Naive B cell (primary cell): ENCODE results near the gene DTWD1. TPM values are rescaled to one million over a fixed set of nuclear protein-coding genes. Genes with fewer than 3 reads are reported as not detected.

Experiments used
- ATAC-seq, 2 donors: fragments of 150-1000 bp; cut with Tn5 transposase; 2 replicates each; pipeline ENCODE4 v1.10.0; 2021; ENCODE audit warnings: low read depth in 2 of 2, mild to moderate bottlenecking in 2 of 2, moderate library complexity in 2 of 2
- DNase-seq: peaks from one replicate; pipeline ENCODE4 v3.0.0; 2022
- H3K27ac Mint-ChIP-seq, 6 donors: one replicate each; pipeline ENCODE4 v1.8.0; 2020 to 2022; ENCODE audit warnings: mild to moderate bottlenecking in 6 of 6, mixed read lengths in 6 of 6, moderate library complexity in 5 of 6, inconsistent platforms in 2 of 6
- H3K27me3 Mint-ChIP-seq, 3 donors: one replicate each; pipeline ENCODE4 v1.8.0; 2021 to 2022; ENCODE audit warnings: mixed read lengths in 3 of 3, mild to moderate bottlenecking in 1 of 3
- H3K36me3 Mint-ChIP-seq, 2 donors: one replicate each; pipeline ENCODE4 v1.8.0; 2020 to 2022; ENCODE audit warnings: mixed read lengths in 2 of 2, inconsistent platforms in 1 of 2, mild to moderate bottlenecking in 1 of 2
- H3K4me1 Mint-ChIP-seq, 3 donors: one replicate each; pipeline ENCODE4 v1.8.0; 2020 to 2022; ENCODE audit warnings: mixed read lengths in 3 of 3, inconsistent platforms in 1 of 3, mild to moderate bottlenecking in 1 of 3, moderate library complexity in 1 of 3
- H3K4me3 Mint-ChIP-seq, 8 donors: one replicate each; pipeline ENCODE4 v1.8.0; 2020 to 2022; ENCODE audit warnings: mild to moderate bottlenecking in 8 of 8, mixed read lengths in 8 of 8, moderate library complexity in 8 of 8, inconsistent platforms in 2 of 8
- H3K9me3 Mint-ChIP-seq, 7 donors: one replicate each; pipeline ENCODE4 v1.8.0; 2020 to 2022; ENCODE audit warnings: mixed read lengths in 7 of 7, mild to moderate bottlenecking in 5 of 7, inconsistent platforms in 2 of 7, moderate library complexity in 1 of 7
- polyA plus RNA-seq, 6 donors: library from polyadenylated mRNA; unstranded; fragments of 300-500 nt; fragmentation: Illumina TruSeq; gene quantifications; one replicate each; pipeline ENCODE4 v1.2.3, GENCODE V29; 2021; ENCODE audit warnings: low read depth in 6 of 6

The DTWD1 gene
- polyA plus RNA-seq, 6 donors from 2014 or later: 16.8 to 32.0 (median 26.6) TPM

GRCh38 chr15:49621887-49622286 lies 1.0 kb downstream of the DTWD1 start:
- H3K4me3 Mint-ChIP-seq: peak overlapping the region in 7 of 8 donors; percentile 92 to 99 (median 98)
- peak overlapping the region in 4 of 6 donors; percentile 32 to 98 (median 95) for H3K27ac Mint-ChIP-seq
- no peak for ATAC-seq
- no peak for DNase-seq
- H3K9me3 Mint-ChIP-seq: peaks cover 0 to 10% (median 2%) of the 10 kb centered on the region in 7 donors
- peaks cover 22 to 26% (median 22%) of the 10 kb centered on the region in 3 donors for H3K4me1 Mint-ChIP-seq
- H3K27me3 Mint-ChIP-seq: no peaks in the 10 kb centered on the region
- H3K36me3 Mint-ChIP-seq: peaks cover 9 to 15% of the 10 kb centered on the region in 2 donors

GRCh38 chr15:49622561-49622960 lies 1.7 kb downstream of the DTWD1 start:
- H3K36me3 Mint-ChIP-seq: peaks cover 9 to 13% of the 10 kb centered on the region in 2 donors
- no peaks in the 10 kb centered on the region for H3K27me3 Mint-ChIP-seq
- DNase-seq (no peak), ATAC-seq (no peak)
- peak overlapping the region in 4 of 8 donors; percentile 4 to 99 (median 38) for H3K4me3 Mint-ChIP-seq
- peaks cover 22 to 26% (median 22%) of the 10 kb centered on the region in 3 donors for H3K4me1 Mint-ChIP-seq
- no peak overlapping the region for H3K27ac Mint-ChIP-seq
- H3K9me3 Mint-ChIP-seq: peaks cover 0 to 10% (median 2%) of the 10 kb centered on the region in 7 donors

- H3K4me1 Mint-ChIP-seq: peaks cover 17 to 26% (median 22%) of the 10 kb centered on the region in 3 donors
- no peak for ATAC-seq
- DNase-seq: no peak
- peaks cover 0 to 10% (median 2%) of the 10 kb centered on the region in 7 donors for H3K9me3 Mint-ChIP-seq
- H3K36me3 Mint-ChIP-seq: peaks cover 9 to 13% of the 10 kb centered on the region in 2 donors
- no peaks in the 10 kb centered on the region for H3K27me3 Mint-ChIP-seq
- no peak overlapping the region for H3K4me3 Mint-ChIP-seq
- no peak overlapping the region for H3K27ac Mint-ChIP-seq
Measured at GRCh38 chr15:49624056-49624455, 3.2 kb downstream of the DTWD1 start.

- Mint-ChIP-seq H3K4me3 (no peak overlapping the region), H3K27me3 (no peaks in the 10 kb centered on the region), H3K36me3 (peaks cover 13 to 16% of the 10 kb centered on the region in 2 donors), H3K4me1 (peaks cover 10 to 20% (median 19%) of the 10 kb centered on the region in 3 donors), H3K27ac (peak overlapping the region in 1 of 6 donors; percentile 91), H3K9me3 (peaks cover 0 to 10% (median 2%) of the 10 kb centered on the region in 7 donors)
- DNase-seq (no peak), ATAC-seq (no peak)
Measured at GRCh38 chr15:49625460-49626036, 4.7 kb downstream of the DTWD1 start.

GRCh38 chr15:49627407-49627877 lies 6.6 kb downstream of the DTWD1 start:
- Mint-ChIP-seq H3K27ac (no peak overlapping the region), H3K36me3 (peaks cover 13 to 16% of the 10 kb centered on the region in 2 donors), H3K4me1 (peaks cover 0 to 4% (median 4%) of the 10 kb centered on the region in 3 donors), H3K27me3 (no peaks in the 10 kb centered on the region), H3K4me3 (no peak overlapping the region), H3K9me3 (peaks cover 0 to 10% (median 2%) of the 10 kb centered on the region in 7 donors)
- DNase-seq (no peak), ATAC-seq (no peak)

- H3K4me3 Mint-ChIP-seq: no peak overlapping the region
- DNase-seq: no peak
- H3K27me3 Mint-ChIP-seq: no peaks in the 10 kb centered on the region
- no peak overlapping the region for H3K27ac Mint-ChIP-seq
- peaks cover 0 to 2% (median 2%) of the 10 kb centered on the region in 3 donors for H3K4me1 Mint-ChIP-seq
- H3K36me3 Mint-ChIP-seq: peaks cover 13 to 16% of the 10 kb centered on the region in 2 donors
- H3K9me3 Mint-ChIP-seq: peaks cover 0 to 10% (median 2%) of the 10 kb centered on the region in 7 donors
- no peak for ATAC-seq
Measured at GRCh38 chr15:49628379-49628778, 7.5 kb downstream of the DTWD1 start.

GRCh38 chr15:49637857-49638256 lies 17.0 kb downstream of the DTWD1 start:
- ATAC-seq: no peak
- no peaks in the 10 kb centered on the region for H3K27me3 Mint-ChIP-seq
- no peak overlapping the region for H3K4me3 Mint-ChIP-seq
- H3K4me1 Mint-ChIP-seq: no peaks in the 10 kb centered on the region
- no peak overlapping the region for H3K27ac Mint-ChIP-seq
- DNase-seq: no peak
- H3K9me3 Mint-ChIP-seq: no peaks in the 10 kb centered on the region
- peaks cover 0 to 28% of the 10 kb centered on the region in 2 donors for H3K36me3 Mint-ChIP-seq

GRCh38 chr15:49644364-49644794 lies 23.5 kb downstream of the DTWD1 start:
- peak overlapping the region in 1 of 6 donors; percentile 26 for H3K27ac Mint-ChIP-seq
- H3K9me3 Mint-ChIP-seq: peaks cover 0 to 3% (median 0%) of the 10 kb centered on the region in 7 donors
- H3K36me3 Mint-ChIP-seq: peaks cover 0 to 4% of the 10 kb centered on the region in 2 donors
- DNase-seq: no peak
- H3K4me1 Mint-ChIP-seq: no peaks in the 10 kb centered on the region
- H3K27me3 Mint-ChIP-seq: no peaks in the 10 kb centered on the region
- ATAC-seq: no peak
- H3K4me3 Mint-ChIP-seq: no peak overlapping the region

GRCh38 chr15:49645277-49645676 lies 24.4 kb downstream of the DTWD1 start:
- Mint-ChIP-seq H3K4me1 (no peaks in the 10 kb centered on the region), H3K27ac (peak overlapping the region in 1 of 6 donors; percentile 13), H3K36me3 (peaks cover 0 to 4% of the 10 kb centered on the region in 2 donors), H3K27me3 (no peaks in the 10 kb centered on the region), H3K9me3 (peaks cover 0 to 3% (median 0%) of the 10 kb centered on the region in 7 donors), H3K4me3 (no peak overlapping the region)
- ATAC-seq (no peak), DNase-seq (no peak)

- DNase-seq (no peak), ATAC-seq (no peak)
- Mint-ChIP-seq H3K4me1 (no peaks in the 10 kb centered on the region), H3K27ac (peak overlapping the region in 2 of 6 donors; percentile 9 to 44), H3K9me3 (peaks cover 0 to 3% (median 0%) of the 10 kb centered on the region in 7 donors), H3K27me3 (no peaks in the 10 kb centered on the region), H3K36me3 (peaks cover 0 to 4% of the 10 kb centered on the region in 2 donors), H3K4me3 (no peak overlapping the region)
Measured at GRCh38 chr15:49645941-49646340, 25.1 kb downstream of the DTWD1 start.

GRCh38 chr15:49646891-49647290 lies 26.0 kb downstream of the DTWD1 start:
- H3K4me3 Mint-ChIP-seq: no peak overlapping the region
- H3K36me3 Mint-ChIP-seq: peaks cover under 1 to 4% of the 10 kb centered on the region in 2 donors
- H3K4me1 Mint-ChIP-seq: no peaks in the 10 kb centered on the region
- no peak for ATAC-seq
- H3K27me3 Mint-ChIP-seq: no peaks in the 10 kb centered on the region
- H3K9me3 Mint-ChIP-seq: peaks cover 0 to 6% (median under 1%) of the 10 kb centered on the region in 7 donors
- peak overlapping the region in 2 of 6 donors; percentile 9 to 52 for H3K27ac Mint-ChIP-seq
- DNase-seq: no peak

GRCh38 chr15:49649987-49650386 lies 29.1 kb downstream of the DTWD1 start:
- H3K4me3 Mint-ChIP-seq: no peak overlapping the region
- no peaks in the 10 kb centered on the region for H3K4me1 Mint-ChIP-seq
- H3K36me3 Mint-ChIP-seq: peaks cover 10 to 19% of the 10 kb centered on the region in 2 donors

GRCh38 chr15:49650676-49651075 lies 29.8 kb downstream of the DTWD1 start:
- H3K36me3 Mint-ChIP-seq: peaks cover 10 to 19% of the 10 kb centered on the region in 2 donors
- H3K9me3 Mint-ChIP-seq: peaks cover 8 to 44% (median 28%) of the 10 kb centered on the region in 7 donors
- H3K27ac Mint-ChIP-seq: no peak overlapping the region
- no peaks in the 10 kb centered on the region for H3K4me1 Mint-ChIP-seq
- DNase-seq: no peak
- no peak overlapping the region for H3K4me3 Mint-ChIP-seq
- ATAC-seq: no peak
- peaks cover 0 to 13% (median 0%) of the 10 kb centered on the region in 3 donors for H3K27me3 Mint-ChIP-seq

More at GRCh38 chr15:49649987-49650386, 29.1 kb downstream of the DTWD1 start:
- Mint-ChIP-seq H3K9me3 (peaks cover 8 to 37% (median 27%) of the 10 kb centered on the region in 7 donors), H3K27ac (no peak overlapping the region), H3K27me3 (peaks cover 0 to 6% (median 0%) of the 10 kb centered on the region in 3 donors)
- DNase-seq (no peak), ATAC-seq (no peak)

- Mint-ChIP-seq H3K27me3 (peaks cover 5 to 21% (median 8%) of the 10 kb centered on the region in 3 donors), H3K9me3 (peaks cover 6 to 51% (median 28%) of the 10 kb centered on the region in 7 donors), H3K36me3 (peaks cover 6 to 19% of the 10 kb centered on the region in 2 donors), H3K4me1 (no peaks in the 10 kb centered on the region), H3K4me3 (no peak overlapping the region), H3K27ac (no peak overlapping the region)
- ATAC-seq (no peak), DNase-seq (no peak)
Measured at GRCh38 chr15:49652922-49653321, 32.1 kb downstream of the DTWD1 start.
